IMR-90 (cell line): ENCODE measurements around the gene ATP10A. TPM values are rescaled to one million over a fixed set of nuclear protein-coding genes. Genes with fewer than 3 reads are reported as not detected.

ENCODE experiments used
- ATAC-seq: fragments of 200-7000 bp; cut with Tn5 transposase; 2 replicates; pipeline ENCODE4 v1.9.1; 2020; ENCODE audit warnings: low read depth, mild to moderate bottlenecking, moderate library complexity
- BruUV-seq: library from RNA; stranded (reverse); fragments of 400-500 nt; replicated peaks from 2 replicates; lab custom pipeline; 2021; lab: Mats Ljungman, UMichigan
- CTCF ChIA-PET: fragments of 300-600 bp; formaldehyde crosslinking; extraction: SDS; loops from one replicate; lab custom pipeline; 2021; ENCODE audit warnings: antibody characterized with exemption; lab: Yijun Ruan, JAX
- POLR2A ChIA-PET: fragments of 300-600 bp; sonication (Branson Sonifier 250); formaldehyde crosslinking; loops from one replicate; lab custom pipeline; 2022; ENCODE audit warnings: antibody characterized with exemption; ENCODE audit not compliant: unreplicated experiment; lab: Charles Lee
- DNase-seq: peaks from one replicate; pipeline ENCODE4 v3.0.0; 2013
- H2AFZ ChIP-seq: replicated peaks from 2 replicates; pipeline ENCODE3; 2013; ENCODE audit warnings: low read length, mild to moderate bottlenecking; ENCODE audit not compliant: poor library complexity
- H2AK5ac ChIP-seq: 2 replicates; pipeline ENCODE4 v1.6.1; 2013; ENCODE audit warnings: low read depth, low read length, inconsistent platforms
- H2AK9ac ChIP-seq: replicated peaks from 2 replicates; pipeline ENCODE3; 2013; ENCODE audit warnings: mild to moderate bottlenecking, low read depth, low read length, moderate library complexity; ENCODE audit not compliant: poor library complexity
- H2BK120ac ChIP-seq: 2 replicates; pipeline ENCODE4 v1.6.1; 2013; ENCODE audit warnings: low read depth, low read length, inconsistent platforms
- H2BK15ac ChIP-seq: 3 replicates; pipeline ENCODE4 v1.6.1; 2013; ENCODE audit warnings: low read depth, low read length, inconsistent platforms
- H2BK20ac ChIP-seq: 2 replicates; pipeline ENCODE4 v1.6.1; 2013; ENCODE audit warnings: low read depth, mild to moderate bottlenecking, inconsistent platforms, low read length, moderate library complexity
- H2BK5ac ChIP-seq: 2 replicates; pipeline ENCODE4 v1.6.1; 2013; ENCODE audit warnings: mild to moderate bottlenecking, low read depth, low read length, inconsistent platforms; ENCODE audit not compliant: poor library complexity, severe bottlenecking
- H3K14ac ChIP-seq: replicated peaks from 2 replicates; pipeline ENCODE4 v1.6.1; 2013; ENCODE audit warnings: low read depth, low read length, inconsistent platforms
- H3K18ac ChIP-seq: 2 replicates; pipeline ENCODE4 v1.6.1; 2013; ENCODE audit warnings: low read depth, low read length, control low read depth
- H3K23ac ChIP-seq: 2 replicates; pipeline ENCODE4 v1.6.1; 2013; ENCODE audit warnings: low read depth, low read length, inconsistent platforms
- H3K27ac ChIP-seq: 2 replicates; pipeline ENCODE4 v1.5.1; 2013; ENCODE audit warnings: mild to moderate bottlenecking, control low read depth, low read length; ENCODE audit not compliant: insufficient read depth
- H3K27me3 ChIP-seq: 2 replicates; pipeline ENCODE4 v1.6.1; 2013; ENCODE audit warnings: low read length; ENCODE audit not compliant: control insufficient read depth, insufficient read depth
- H3K36me3 ChIP-seq: 2 replicates; pipeline ENCODE4 v1.6.1; 2013; ENCODE audit warnings: low read length, mixed read lengths; ENCODE audit not compliant: control insufficient read depth, insufficient read depth
- H3K4ac ChIP-seq: 2 replicates; pipeline ENCODE4 v1.6.1; 2013; ENCODE audit warnings: low read depth, low read length, inconsistent platforms
- H3K4me1 ChIP-seq: 2 replicates; pipeline ENCODE4 v1.6.1; 2013; ENCODE audit warnings: low read length, mixed read lengths; ENCODE audit not compliant: control insufficient read depth, insufficient read depth
- H3K4me2 ChIP-seq: 2 replicates; pipeline ENCODE4 v1.6.1; 2013; ENCODE audit warnings: low read depth, mild to moderate bottlenecking, control low read depth, low read length, moderate library complexity
- H3K4me3 ChIP-seq: 2 replicates; pipeline ENCODE4 v1.5.1; 2013; ENCODE audit warnings: low read depth, mild to moderate bottlenecking, control low read depth, low read length, moderate library complexity; ENCODE audit not compliant: insufficient read depth
- H3K56ac ChIP-seq: 2 replicates; pipeline ENCODE4 v1.6.1; 2013; ENCODE audit warnings: low read length, inconsistent platforms; ENCODE audit not compliant: insufficient read depth; ENCODE audit errors: extremely low read depth
- H3K79me1 ChIP-seq, 2 experiments: 2 replicates each; pipeline ENCODE4 v1.6.1; 2013; ENCODE audit warnings: low read length in 2 of 2, inconsistent platforms in 1 of 2, low read depth in 1 of 2
- H3K9ac ChIP-seq: 2 replicates; pipeline ENCODE4 v1.6.1; 2013; ENCODE audit warnings: low read depth, low read length, control low read depth
- H3K9me1 ChIP-seq: 2 replicates; pipeline ENCODE4 v1.6.1; 2013; ENCODE audit warnings: low read length, inconsistent platforms; ENCODE audit not compliant: insufficient read depth
- H3K9me3 ChIP-seq: 2 replicates; pipeline ENCODE4 v1.6.1; 2013; ENCODE audit warnings: low read length; ENCODE audit not compliant: control insufficient read depth, insufficient read depth
- H4K20me1 ChIP-seq: 2 replicates; pipeline ENCODE4 v1.6.1; 2013; ENCODE audit warnings: low read length, inconsistent platforms; ENCODE audit not compliant: insufficient read depth
- H4K5ac ChIP-seq: 2 replicates; pipeline ENCODE4 v1.6.1; 2013; ENCODE audit warnings: mild to moderate bottlenecking, low read depth, low read length, control low read depth
- H4K8ac ChIP-seq, 2 experiments: 2 replicates each; pipeline ENCODE4 v1.6.1; 2013; ENCODE audit warnings: low read depth in 2 of 2, low read length in 2 of 2, control low read depth in 1 of 2, inconsistent platforms in 1 of 2
- H4K91ac ChIP-seq: 2 replicates; pipeline ENCODE4 v1.6.1; 2013; ENCODE audit warnings: low read depth, low read length, inconsistent platforms; ENCODE audit not compliant: insufficient read depth
- BHLHE40 ChIP-seq: fragments of 150-350 bp; IDR thresholded peaks from 2 replicates; pipeline ENCODE4 v1.6.1; 2016; ENCODE audit warnings: mild to moderate bottlenecking, low read depth, low read length
- CEBPB ChIP-seq: IDR thresholded peaks from 2 replicates; pipeline ENCODE4 v1.6.1; 2012; ENCODE audit warnings: low read depth, low read length, improper control_type of control experiment
- CHD1 ChIP-seq: IDR thresholded peaks from 2 replicates; pipeline ENCODE4 v1.6.1; 2012; ENCODE audit warnings: low read depth, low read length, improper control_type of control experiment
- FOS ChIP-seq: fragments of 150-350 bp; IDR thresholded peaks from 2 replicates; pipeline ENCODE4 v1.6.1; 2016; ENCODE audit warnings: low read depth, low read length
- MAFK ChIP-seq: IDR thresholded peaks from 2 replicates; pipeline ENCODE4 v1.6.1; 2012; ENCODE audit warnings: low read depth, low read length, improper control_type of control experiment
- MAZ ChIP-seq: IDR thresholded peaks from 2 replicates; pipeline ENCODE4 v1.6.1; 2012; ENCODE audit warnings: low read depth, mild to moderate bottlenecking, low read length, improper control_type of control experiment, moderate library complexity, borderline replicate concordance
- MXI1 ChIP-seq: IDR thresholded peaks from 2 replicates; pipeline ENCODE4 v1.6.1; 2012; ENCODE audit warnings: low read depth, mild to moderate bottlenecking, low read length, moderate library complexity, borderline replicate concordance
- NFE2L2 ChIP-seq: fragments of 150-350 bp; IDR thresholded peaks from 2 replicates; pipeline ENCODE4 v1.6.1; 2016; ENCODE audit warnings: low read depth, mild to moderate bottlenecking, low read length
- RAD21 ChIP-seq: IDR thresholded peaks from 2 replicates; pipeline ENCODE4 v1.6.1; 2012; ENCODE audit warnings: low read length, improper control_type of control experiment
- RFX5 ChIP-seq: IDR thresholded peaks from 2 replicates; pipeline ENCODE4 v1.8.0; 2012; ENCODE audit warnings: low read depth, mild to moderate bottlenecking, low read length, moderate library complexity
- SMC3 ChIP-seq: fragments of 150-350 bp; IDR thresholded peaks from 2 replicates; pipeline ENCODE4 v1.6.1; 2016; ENCODE audit warnings: low read depth, mild to moderate bottlenecking, antibody characterized with exemption, low read length, moderate library complexity
- WGBS, 2 experiments: methylation state at CpG; one replicate each; pipeline versions ENCODE4 v1.1.5 to v1.1.7; 2013; ENCODE audit warnings: missing lambda C conversion rate in 2 of 2; ENCODE audit not compliant: insufficient read length in 1 of 2; ENCODE audit errors: extremely low coverage in 2 of 2; 5-methylcytosine and 5-hydroxymethylcytosine counted together
- dilution Hi-C: fragments of 300-500 bp; cut with HindIII; formaldehyde crosslinking; loops from one replicate; pipeline ENCODE4 v1.14.3; 2018; ENCODE audit warnings: low sequenced_read_pairs; ENCODE audit not compliant: unreplicated experiment
- in situ Hi-C: fragments of 300-500 bp; cut with MboI; formaldehyde crosslinking; loops from 3 replicates; pipeline ENCODE4 v1.14.3; 2019; ENCODE audit warnings: low sequenced_read_pairs, inconsistent platforms, mixed read lengths
- intact Hi-C: fragments of 100-400 bp; cut with micrococcal nuclease; formaldehyde crosslinking; loops from 2 replicates; pipeline ENCODE4 v1.10.0; 2022
- polyA plus RNA-seq, 3 experiments: library from polyadenylated mRNA; depleted of rRNA; stranded (reverse); fragments of >200 nt; gene quantifications; 2 replicates each; pipeline ENCODE4 v1.2.3, GENCODE V29; 2012; ENCODE audit warnings: low replicate concordance in 1 of 3
- total RNA-seq: library from RNA; depleted of rRNA; stranded (reverse); fragments of >200 nt; gene quantifications from 2 replicates; pipeline ENCODE4 v1.2.3, GENCODE V29; 2012
- TF ChIP-seq, protein P1 (sequence below): fragments of 150-350 bp; IDR thresholded peaks from 2 replicates; pipeline ENCODE4 v1.6.1; 2017; ENCODE audit warnings: mild to moderate bottlenecking, antibody characterized with exemption, low read length, low read depth
- TF ChIP-seq, protein P2 (sequence below): conservative IDR thresholded peaks from 2 replicates; pipeline ENCODE4 v1.5.1; 2012; ENCODE audit warnings: mild to moderate bottlenecking, low read depth, low read length, improper control_type of control experiment
- TF ChIP-seq, protein P3 (sequence below): fragments of 150-350 bp; IDR thresholded peaks from 2 replicates; pipeline ENCODE4 v1.6.1; 2016; ENCODE audit warnings: low read depth, mild to moderate bottlenecking, low read length, moderate library complexity, borderline replicate concordance

ATP10A gene
- total and polyA plus RNA-seq, 2 of the 4 experiments (the other 2 are of a cell fraction) = 13.8 to 16.0 TPM

DNA sequence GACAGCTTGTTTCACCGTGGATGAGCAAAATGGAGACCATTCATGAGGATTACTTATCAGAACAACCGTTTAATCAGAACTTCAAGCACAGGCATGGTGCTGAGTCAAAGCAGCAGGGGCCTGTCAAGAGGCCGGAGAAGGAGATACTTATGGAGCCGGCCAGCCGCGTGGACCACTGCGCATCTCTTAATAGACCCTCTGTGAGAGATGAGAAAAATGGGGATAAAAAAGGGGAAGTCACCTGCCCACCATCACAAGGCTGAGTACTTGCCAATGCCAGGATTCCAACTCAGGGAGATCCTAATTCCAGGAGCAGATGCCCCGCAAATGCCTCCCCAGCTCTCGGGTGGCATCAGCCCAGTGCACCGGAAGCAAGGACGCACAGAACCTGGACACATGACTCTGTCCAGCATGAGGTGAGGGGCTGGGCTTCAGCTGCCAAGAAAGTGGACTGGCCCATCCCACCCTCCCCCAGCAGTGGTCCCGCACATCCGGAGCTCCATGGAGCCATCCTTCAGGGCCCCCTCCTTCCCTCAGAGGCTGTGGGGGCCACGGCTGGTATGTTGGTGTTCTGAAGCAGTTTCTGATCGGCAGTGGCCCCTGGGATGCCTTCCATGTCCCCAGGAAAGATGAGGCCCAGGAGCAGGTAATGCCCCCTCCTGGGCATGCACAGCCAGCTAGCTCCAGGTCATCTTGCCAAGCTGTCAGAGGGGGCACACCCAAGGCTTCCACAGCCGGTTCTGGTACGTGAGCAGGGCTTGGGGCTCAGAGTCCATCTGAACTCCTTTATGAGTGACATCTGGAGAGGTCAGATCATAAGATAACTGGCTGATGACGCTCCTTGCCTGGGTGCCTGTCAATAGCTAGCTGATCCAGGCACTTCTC lies 143.8 kb downstream of the ATP10A start:
- Histone ChIP-seq H2BK15ac (no peak overlapping the region), H3K27ac (no peak overlapping the region), H2AFZ (no peak overlapping the region), H3K9me1 (peaks cover 10% of the 10 kb centered on the region; the same call in 1 of the 2 replicates), H4K91ac (no peak overlapping the region), H3K79me1 (peaks cover 3% of the 10 kb centered on the region in 2 experiments; a peak in 1 of 4 replicates), H2AK5ac (no peak overlapping the region), H3K18ac (no peak overlapping the region), H2BK20ac (no peak overlapping the region), H4K5ac (no peak overlapping the region), H3K56ac (no peak overlapping the region), H3K14ac (no peak overlapping the region), H3K36me3 (peaks cover 8% of the 10 kb centered on the region), H4K20me1 (no peaks in the 10 kb centered on the region), H2BK5ac (no peak overlapping the region), H2AK9ac (no peak overlapping the region), H3K23ac (no peak overlapping the region), H3K4me2 (no peak overlapping the region), H2BK120ac (no peak overlapping the region), H3K27me3 (no peaks in the 10 kb centered on the region), H3K4me3 (no peak overlapping the region), H3K9ac (no peak overlapping the region), H4K8ac (no peak overlapping the region), H3K4ac (no peak overlapping the region), H3K4me1 (peaks cover 5% of the 10 kb centered on the region), H3K9me3 (no peaks in the 10 kb centered on the region)
- ChIA-PET CTCF (interaction anchor here (0.6 kb wide), 1 partner anchor 180 kb away, joined by 3 read pairs; no protein-coding TSS in a partner anchor), POLR2A (no interaction called here)
- ATAC-seq (no peak), DNase-seq (no peak)
- dilution Hi-C loops (no loop called here), in situ Hi-C loops (loop anchor here (25.0 kb wide), 1 partner anchor 543 kb away; no protein-coding TSS in a partner anchor), intact Hi-C loops (no loop called here)
- WGBS, 2 experiments = no CpG with 5 or more reads among the region's 18 CpGs
- no TSS peak for BruUV-seq
- no peak for TF ChIP-seq RAD21
- no peak for TF ChIP-seq CHD1
- no peak for TF ChIP-seq MAZ
- TF ChIP-seq SMC3 = no peak
- TF ChIP-seq, protein P1, sequence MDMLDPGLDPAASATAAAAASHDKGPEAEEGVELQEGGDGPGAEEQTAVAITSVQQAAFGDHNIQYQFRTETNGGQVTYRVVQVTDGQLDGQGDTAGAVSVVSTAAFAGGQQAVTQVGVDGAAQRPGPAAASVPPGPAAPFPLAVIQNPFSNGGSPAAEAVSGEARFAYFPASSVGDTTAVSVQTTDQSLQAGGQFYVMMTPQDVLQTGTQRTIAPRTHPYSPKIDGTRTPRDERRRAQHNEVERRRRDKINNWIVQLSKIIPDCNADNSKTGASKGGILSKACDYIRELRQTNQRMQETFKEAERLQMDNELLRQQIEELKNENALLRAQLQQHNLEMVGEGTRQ = no peak
- TF ChIP-seq CEBPB = no peak
- no peak for TF ChIP-seq NFE2L2
- no peak for TF ChIP-seq BHLHE40
- no peak for TF ChIP-seq MAFK
- TF ChIP-seq MXI1 = no peak
- TF ChIP-seq RFX5 = no peak
- TF ChIP-seq FOS = no peak
- TF ChIP-seq, protein P2, sequence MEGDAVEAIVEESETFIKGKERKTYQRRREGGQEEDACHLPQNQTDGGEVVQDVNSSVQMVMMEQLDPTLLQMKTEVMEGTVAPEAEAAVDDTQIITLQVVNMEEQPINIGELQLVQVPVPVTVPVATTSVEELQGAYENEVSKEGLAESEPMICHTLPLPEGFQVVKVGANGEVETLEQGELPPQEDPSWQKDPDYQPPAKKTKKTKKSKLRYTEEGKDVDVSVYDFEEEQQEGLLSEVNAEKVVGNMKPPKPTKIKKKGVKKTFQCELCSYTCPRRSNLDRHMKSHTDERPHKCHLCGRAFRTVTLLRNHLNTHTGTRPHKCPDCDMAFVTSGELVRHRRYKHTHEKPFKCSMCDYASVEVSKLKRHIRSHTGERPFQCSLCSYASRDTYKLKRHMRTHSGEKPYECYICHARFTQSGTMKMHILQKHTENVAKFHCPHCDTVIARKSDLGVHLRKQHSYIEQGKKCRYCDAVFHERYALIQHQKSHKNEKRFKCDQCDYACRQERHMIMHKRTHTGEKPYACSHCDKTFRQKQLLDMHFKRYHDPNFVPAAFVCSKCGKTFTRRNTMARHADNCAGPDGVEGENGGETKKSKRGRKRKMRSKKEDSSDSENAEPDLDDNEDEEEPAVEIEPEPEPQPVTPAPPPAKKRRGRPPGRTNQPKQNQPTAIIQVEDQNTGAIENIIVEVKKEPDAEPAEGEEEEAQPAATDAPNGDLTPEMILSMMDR = no peak
- TF ChIP-seq, protein P3, sequence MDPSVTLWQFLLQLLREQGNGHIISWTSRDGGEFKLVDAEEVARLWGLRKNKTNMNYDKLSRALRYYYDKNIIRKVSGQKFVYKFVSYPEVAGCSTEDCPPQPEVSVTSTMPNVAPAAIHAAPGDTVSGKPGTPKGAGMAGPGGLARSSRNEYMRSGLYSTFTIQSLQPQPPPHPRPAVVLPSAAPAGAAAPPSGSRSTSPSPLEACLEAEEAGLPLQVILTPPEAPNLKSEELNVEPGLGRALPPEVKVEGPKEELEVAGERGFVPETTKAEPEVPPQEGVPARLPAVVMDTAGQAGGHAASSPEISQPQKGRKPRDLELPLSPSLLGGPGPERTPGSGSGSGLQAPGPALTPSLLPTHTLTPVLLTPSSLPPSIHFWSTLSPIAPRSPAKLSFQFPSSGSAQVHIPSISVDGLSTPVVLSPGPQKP = no peak
